Endothelial cell (in vitro differentiated cells): ENCODE measurements around the gene INPP4A. TPM values are rescaled to one million over a fixed set of nuclear protein-coding genes. Genes with fewer than 3 reads are reported as not detected.
A peak's percentile ranks its signal among the peaks of the same experiment; 100 is the strongest.
"Not testable (repeated sequence)": the region's sequence is repeated elsewhere in the genome, so short reads cannot be mapped to it uniquely, and the experiment has no call there.

Experiments used
- DNase-seq: peaks from one replicate; pipeline ENCODE4 v3.0.0; 2021; ENCODE audit warnings: low spot score
- H3K27ac Mint-ChIP-seq: one replicate; pipeline ENCODE4 v1.8.0; 2021; ENCODE audit warnings: mixed read lengths, inconsistent platforms; ENCODE audit not compliant: unreplicated experiment
- H3K27me3 Mint-ChIP-seq: one replicate; pipeline ENCODE4 v1.8.0; 2021; ENCODE audit warnings: mild to moderate bottlenecking, moderate library complexity, mixed read lengths, inconsistent platforms; ENCODE audit not compliant: unreplicated experiment
- H3K36me3 Mint-ChIP-seq: one replicate; pipeline ENCODE4 v1.8.0; 2021; ENCODE audit warnings: mild to moderate bottlenecking, low read depth, mixed read lengths, inconsistent platforms; ENCODE audit not compliant: unreplicated experiment
- H3K4me1 Mint-ChIP-seq: one replicate; pipeline ENCODE4 v1.8.0; 2021; ENCODE audit warnings: mild to moderate bottlenecking, mixed read lengths, inconsistent platforms; ENCODE audit not compliant: unreplicated experiment
- H3K4me3 Mint-ChIP-seq: one replicate; pipeline ENCODE4 v1.8.0; 2021; ENCODE audit warnings: mild to moderate bottlenecking, mixed read lengths, inconsistent platforms; ENCODE audit not compliant: unreplicated experiment
- H3K9me3 Mint-ChIP-seq: one replicate; pipeline ENCODE4 v1.8.0; 2021; ENCODE audit warnings: mixed read lengths, inconsistent platforms; ENCODE audit not compliant: unreplicated experiment
- CTCF ChIP-seq: fragments of 200-600 bp; sonication (generic); IDR thresholded peaks from one replicate; pipeline ENCODE4 v1.5.0; 2021; ENCODE audit warnings: antibody characterized with exemption; ENCODE audit not compliant: unreplicated experiment
- total RNA-seq: library from RNA; stranded (reverse); fragmentation: NEBNext Ultra II Directional; extraction: Animal tissue kit (Norgen Biotek cat#: 25700); gene quantifications from one replicate; pipeline ENCODE4 v1.2.1, GENCODE V29; 2021; ENCODE audit not compliant: unreplicated experiment

INPP4A gene
- total RNA-seq, 1 donor from 2014 or later = 26.8 TPM

GRCh38 chr2:98404556-98405250 is 40.0 kb upstream of the INPP4A start:
- TF ChIP-seq CTCF = no peak
- no peak for DNase-seq
- no peaks in the 10 kb centered on the region for H3K4me1 Mint-ChIP-seq
- no peak overlapping the region for H3K4me3 Mint-ChIP-seq
- no peaks in the 10 kb centered on the region for H3K36me3 Mint-ChIP-seq
- H3K27me3 Mint-ChIP-seq = peaks cover 2% of the 10 kb centered on the region
- no peak overlapping the region for H3K27ac Mint-ChIP-seq
- H3K9me3 Mint-ChIP-seq = no peaks in the 10 kb centered on the region

DNA sequence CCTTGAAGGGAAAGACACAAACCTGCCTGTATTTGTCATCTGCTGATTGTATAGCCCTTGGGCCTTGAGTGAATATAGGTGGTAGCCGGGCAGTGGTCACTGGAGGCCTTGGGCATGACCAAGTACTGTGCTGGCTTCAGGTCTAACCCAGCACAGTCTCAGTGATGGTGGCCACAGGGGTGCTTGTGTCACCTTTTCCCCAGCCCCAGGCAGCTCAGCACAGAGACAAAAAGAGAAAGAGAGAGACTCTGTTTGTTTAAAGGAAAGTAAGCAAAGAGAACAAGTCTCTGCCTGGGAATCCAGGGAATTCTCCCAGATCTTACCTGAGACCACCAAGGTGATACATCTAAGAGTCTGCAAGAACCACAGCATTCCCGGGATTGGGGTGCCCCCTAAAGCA is 39.4 kb upstream of the INPP4A start:
- Mint-ChIP-seq H3K4me3 (no peak overlapping the region), H3K36me3 (no peaks in the 10 kb centered on the region), H3K4me1 (no peaks in the 10 kb centered on the region), H3K27me3 (peaks cover 2% of the 10 kb centered on the region), H3K27ac (no peak overlapping the region), H3K9me3 (no peaks in the 10 kb centered on the region)
- TF ChIP-seq CTCF = no peak
- DNase-seq = no peak

DNA sequence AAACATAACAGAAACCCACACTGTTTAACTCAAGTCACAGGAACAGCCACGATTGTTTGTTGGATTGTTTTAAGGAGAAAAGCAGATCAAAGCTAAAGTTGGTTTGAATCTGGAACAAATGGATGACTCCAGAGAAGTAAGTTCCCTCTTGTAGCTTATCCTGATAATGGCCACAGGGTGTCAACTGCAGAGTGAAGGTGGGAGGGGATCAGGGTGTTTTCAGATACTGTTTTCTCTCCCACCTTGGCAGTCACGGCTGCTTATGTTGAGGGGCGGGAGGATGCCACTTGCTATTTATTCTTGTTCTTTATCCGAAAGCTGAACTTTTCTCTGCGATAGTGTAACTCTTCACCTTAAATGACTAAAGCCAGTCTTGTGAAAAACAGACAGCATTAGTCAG is 36.5 kb upstream of the INPP4A start:
- Mint-ChIP-seq H3K4me3 (no peak overlapping the region), H3K36me3 (no peaks in the 10 kb centered on the region), H3K27me3 (no peaks in the 10 kb centered on the region), H3K9me3 (no peaks in the 10 kb centered on the region), H3K27ac (no peak overlapping the region), H3K4me1 (no peaks in the 10 kb centered on the region)
- DNase-seq = no peak
- no peak for TF ChIP-seq CTCF

- H3K9me3 Mint-ChIP-seq = no peaks in the 10 kb centered on the region
- peak; percentile 80 for TF ChIP-seq CTCF
- H3K27ac Mint-ChIP-seq = no peak overlapping the region
- H3K36me3 Mint-ChIP-seq = peaks cover 5% of the 10 kb centered on the region
- DNase-seq = peak; percentile 57
- no peaks in the 10 kb centered on the region for H3K4me1 Mint-ChIP-seq
- no peaks in the 10 kb centered on the region for H3K27me3 Mint-ChIP-seq
- H3K4me3 Mint-ChIP-seq = no peak overlapping the region
Measured at GRCh38 chr2:98412751-98413458, 31.8 kb upstream of the INPP4A start.

DNA sequence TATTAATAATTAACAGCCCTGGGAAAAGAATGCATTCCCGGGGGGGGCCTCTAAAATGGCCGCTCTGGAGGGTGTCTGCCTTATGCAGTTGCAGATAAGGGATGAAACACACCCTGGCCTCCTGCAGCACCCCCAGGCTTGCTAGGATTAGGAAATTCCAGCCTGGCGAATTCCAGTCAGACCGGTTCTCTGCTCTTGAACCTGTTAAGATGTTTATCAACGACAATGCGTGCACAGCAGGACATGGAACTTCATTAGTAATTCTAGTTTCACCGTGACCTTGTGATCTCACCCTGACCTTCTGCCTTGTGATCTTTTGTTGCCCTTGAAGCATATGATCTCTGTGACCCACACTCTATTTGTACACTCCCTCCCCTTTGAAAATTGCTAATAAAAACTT is 30.4 kb upstream of the INPP4A start:
- H3K4me3 Mint-ChIP-seq, H3K4me1 Mint-ChIP-seq, H3K9me3 Mint-ChIP-seq, H3K36me3 Mint-ChIP-seq, H3K27ac Mint-ChIP-seq, DNase-seq, H3K27me3 Mint-ChIP-seq: not testable (repeated sequence)

DNA sequence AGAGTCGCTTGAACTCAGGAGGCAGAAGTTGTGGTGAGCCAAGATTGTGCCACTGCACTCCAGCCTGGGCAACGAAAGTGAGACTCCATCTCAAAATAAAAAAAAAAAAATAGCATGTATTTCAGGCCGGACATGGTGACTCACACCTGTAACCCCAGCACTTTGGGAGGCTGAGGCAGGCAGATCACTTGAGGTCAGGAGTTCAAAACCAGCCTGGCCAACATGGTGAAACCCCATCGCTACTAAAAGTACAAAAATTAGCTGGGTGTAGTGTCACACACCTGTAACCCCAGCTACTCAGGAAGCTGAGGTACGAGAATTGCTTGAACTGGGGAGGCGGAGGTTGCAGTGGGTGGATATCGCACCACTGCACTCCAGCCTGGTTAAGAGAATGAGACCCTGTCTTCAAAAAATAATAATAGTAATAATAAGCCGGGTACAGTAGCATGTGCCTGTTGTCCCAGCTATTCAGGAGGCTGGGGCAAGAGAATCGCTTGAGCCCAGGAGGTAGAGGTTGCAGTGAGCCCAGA is 28.9 kb upstream of the INPP4A start:
- not testable (repeated sequence) for H3K4me1 Mint-ChIP-seq, H3K27ac Mint-ChIP-seq, H3K36me3 Mint-ChIP-seq, H3K4me3 Mint-ChIP-seq, H3K27me3 Mint-ChIP-seq, DNase-seq, H3K9me3 Mint-ChIP-seq
